Stimulated activated CD8-positive, alpha-beta memory T cell treated with anti-CD3 and anti-CD28 coated beads, Interleukin-15, amount 100 ng/mL, for 48 hours (primary cell): Measurements from ENCODE around the gene CR1L.
A peak's percentile ranks its signal among the peaks of the same experiment; 100 is the strongest.
"Not testable (repeated sequence)": the region's sequence is repeated elsewhere in the genome, so short reads cannot be mapped to it uniquely, and the experiment has no call there.

Experiments used
- DNase-seq, 2 donors: peaks; one replicate each; pipeline ENCODE4 v3.0.0-alpha.2; 2020; ENCODE audit warnings: low read depth in 2 of 2

CR1L gene

GRCh38 chr1:207680590-207681388, 35.9 kb downstream of the CR1L start:
- not testable (repeated sequence) for DNase-seq

GRCh38 chr1:207682872-207683434, 38.0 kb downstream of the CR1L start:
- DNase-seq = not testable (repeated sequence)

GRCh38 chr1:207690551-207690950, 45.6 kb downstream of the CR1L start:
- DNase-seq = not testable (repeated sequence)

- DNase-seq = no peak
Measured at GRCh38 chr1:207691010-207691409, 46.1 kb downstream of the CR1L start.

GRCh38 chr1:207691841-207692240, 46.9 kb downstream of the CR1L start:
- DNase-seq = no peak

- DNase-seq = not testable (repeated sequence)
Measured at GRCh38 chr1:207692291-207692690, 47.4 kb downstream of the CR1L start.

- DNase-seq = no peak
Measured at GRCh38 chr1:207695891-207696290, 51.0 kb downstream of the CR1L start.

GRCh38 chr1:207698822-207699483, 54.0 kb downstream of the CR1L start:
- peak in 1 of 2 donors; percentile 4 for DNase-seq

GRCh38 chr1:207702317-207702716, 57.4 kb downstream of the CR1L start:
- DNase-seq = no peak

- DNase-seq = no peak
Measured at GRCh38 chr1:207703712-207704111, 58.8 kb downstream of the CR1L start.

- not testable (repeated sequence) for DNase-seq
Measured at GRCh38 chr1:207708004-207708403, 63.1 kb downstream of the CR1L start.

- DNase-seq = no peak
Measured at GRCh38 chr1:207711285-207711684, 66.4 kb downstream of the CR1L start.

- not testable (repeated sequence) for DNase-seq
Measured at GRCh38 chr1:207712701-207713100, 67.8 kb downstream of the CR1L start.

- no peak for DNase-seq
Measured at GRCh38 chr1:207713529-207713928, 68.6 kb downstream of the CR1L start.

GRCh38 chr1:207719234-207719633, 74.3 kb downstream of the CR1L start:
- DNase-seq = no peak

- not testable (repeated sequence) for DNase-seq
Measured at GRCh38 chr1:207728200-207728858, 83.4 kb downstream of the CR1L start.

GRCh38 chr1:207737503-207738157, 92.7 kb downstream of the CR1L start:
- DNase-seq = not testable (repeated sequence)

- not testable (repeated sequence) for DNase-seq
Measured at GRCh38 chr1:207738158-207738659, 93.3 kb downstream of the CR1L start.

GRCh38 chr1:207740207-207740606, 95.3 kb downstream of the CR1L start:
- no peak for DNase-seq

- DNase-seq = no peak
Measured at GRCh38 chr1:207742850-207743555, 98.1 kb downstream of the CR1L start.

GRCh38 chr1:207744000-207744534, 99.1 kb downstream of the CR1L start:
- DNase-seq = no peak
